OCI-LY1 (cell line): ENCODE measurements around the gene MACIR.

ENCODE experiments used
- CTCF ChIP-seq: fragments of 200-600 bp; sonication (generic), shearing (Covaris generic); IDR thresholded peaks from 2 replicates; pipeline ENCODE4 v1.5.1; 2017; ENCODE audit warnings: mild to moderate bottlenecking, antibody characterized with exemption, low read length, moderate library complexity, mixed read lengths
- EZH2 ChIP-seq: fragments of 200-600 bp; sonication (generic), shearing (Covaris generic); IDR thresholded peaks from 2 replicates; pipeline ENCODE4 v1.8.0; 2017; ENCODE audit warnings: borderline replicate concordance, mixed run types, mild to moderate bottlenecking, antibody characterized with exemption, low read length, moderate library complexity, mixed read lengths

- TF ChIP-seq CTCF (no peak), EZH2 (no peak)
These were observed 1.3 kb downstream of the MACIR start for GRCh38 chr5:103259705-103260355.
